A549 (cell line): ENCODE data around the gene TMPRSS11F. TPM values are rescaled to one million over a fixed set of nuclear protein-coding genes. Genes with fewer than 3 reads are reported as not detected.

Source experiments
- ATAC-seq, 2 experiments: fragments of 200-7000 bp in 1 of 2; fragments of >200 bp in 1 of 2; cut with Nextera tagmentation in 1 of 2; cut with Tn5 transposase in 1 of 2; 3 replicates each; pipeline versions ENCODE4 v1.8.0 to v1.9.1; 2018 to 2020; ENCODE audit warnings: mild to moderate bottlenecking in 1 of 2, moderate library complexity in 1 of 2
- CTCF ChIA-PET: fragments of 300-600 bp; sonication (Branson Sonifier 250); formaldehyde crosslinking; extraction: SDS; loops from one replicate; lab custom pipeline; 2021; ENCODE audit warnings: antibody characterized with exemption, inconsistent platforms; lab: Yijun Ruan, JAX
- POLR2A ChIA-PET: fragments of 350-600 bp; formaldehyde crosslinking; extraction: SDS; loops from one replicate; lab custom pipeline; 2021; ENCODE audit warnings: antibody characterized with exemption, inconsistent platforms; lab: Yijun Ruan, JAX
- DNase-seq, 2 experiments: peaks; one replicate each; pipeline versions ENCODE4 v3.0.0 to v3.0.0-alpha.2; 2011 to 2016; ENCODE audit warnings: low read depth in 1 of 2, low spot score in 1 of 2
- FAIRE-seq: peaks from 2 replicates; lab custom pipeline; 2011; peaks lifted over from hg19 to GRCh38; lab: Jason Lieb, UNC
- H3K27ac ChIP-seq, 2 experiments: fragments of >200 bp; sonication (Bioruptor Twin); formaldehyde crosslinking; 3 replicates each; pipeline ENCODE4 v1.5.1; 2016 to 2017
- H3K4me1 ChIP-seq: fragments of >200 bp; sonication (Bioruptor Twin); formaldehyde crosslinking; 3 replicates; pipeline ENCODE4 v1.6.1; 2016
- H3K4me2 ChIP-seq: fragments of >200 bp; sonication (Bioruptor Twin); formaldehyde crosslinking; 3 replicates; pipeline ENCODE4 v1.6.1; 2016
- H3K4me3 ChIP-seq: fragments of >200 bp; sonication (Bioruptor Twin); formaldehyde crosslinking; 3 replicates; pipeline ENCODE4 v1.5.1; 2016
- H3K9me3 ChIP-seq: fragments of >200 bp; sonication (Bioruptor Twin); formaldehyde crosslinking; 3 replicates; pipeline ENCODE4 v1.6.1; 2016
- ATOH8 ChIP-seq: fragments of 250-450 bp; sonication (Bioruptor Pico); IDR thresholded peaks from 2 replicates; pipeline ENCODE4 v1.5.0; 2020; ENCODE audit warnings: low read depth, mild to moderate bottlenecking, moderate library complexity
- CEBPB ChIP-seq, 2 experiments: fragments of >200 bp in 1 of 2; sonication (Bioruptor Twin) in 1 of 2; formaldehyde crosslinking in 1 of 2; IDR thresholded peaks; 2 replicates each; pipeline ENCODE4 v1.6.1; 2012 to 2016
- CHD4 ChIP-seq: fragments of 200-600 bp; sonication (generic); IDR thresholded peaks from 2 replicates; pipeline ENCODE4 v1.6.1; 2016; ENCODE audit warnings: antibody characterized with exemption, mild to moderate bottlenecking, borderline replicate concordance
- E2F6 ChIP-seq: IDR thresholded peaks from 2 replicates; pipeline ENCODE4 v1.6.1; 2012; ENCODE audit warnings: low read depth, borderline replicate concordance
- FOSB ChIP-seq: fragments of 250-450 bp; sonication (Bioruptor Pico); IDR thresholded peaks from 2 replicates; pipeline ENCODE4 v1.5.0; 2020; ENCODE audit warnings: mild to moderate bottlenecking, moderate library complexity
- GATA3 ChIP-seq: IDR thresholded peaks from 2 replicates; pipeline ENCODE4 v1.6.1; 2012; ENCODE audit warnings: borderline replicate concordance
- HES2 ChIP-seq: fragments of >200 bp; sonication (Bioruptor Twin); formaldehyde crosslinking; IDR thresholded peaks from 2 replicates; pipeline ENCODE4 v1.6.1; 2016
- HMGXB4 ChIP-seq: fragments of 250-450 bp; sonication (Bioruptor Pico); IDR thresholded peaks from 2 replicates; pipeline ENCODE4 v1.5.0; 2021; ENCODE audit warnings: mild to moderate bottlenecking, moderate library complexity, borderline replicate concordance
- HOXB13 ChIP-seq: fragments of 250-450 bp; sonication (Bioruptor Pico); IDR thresholded peaks from 2 replicates; pipeline ENCODE4 v1.5.0; 2020; ENCODE audit warnings: low read depth, mild to moderate bottlenecking, moderate library complexity
- JUNB ChIP-seq: fragments of >200 bp; sonication (Bioruptor Twin); formaldehyde crosslinking; IDR thresholded peaks from 2 replicates; pipeline ENCODE4 v1.6.1; 2016
- KDM1A ChIP-seq: fragments of 200-600 bp; sonication (generic); IDR thresholded peaks from 2 replicates; pipeline ENCODE4 v1.6.1; 2016; ENCODE audit warnings: low read depth, mild to moderate bottlenecking
- NPAS2 ChIP-seq: fragments of 250-450 bp; sonication (Bioruptor Pico); IDR thresholded peaks from 2 replicates; pipeline ENCODE4 v1.8.0; 2022; ENCODE audit warnings: mild to moderate bottlenecking, moderate library complexity, borderline replicate concordance
- NR3C1 ChIP-seq: fragments of >200 bp; sonication (Bioruptor Twin); formaldehyde crosslinking; IDR thresholded peaks from 3 replicates; pipeline ENCODE4 v1.6.1; 2017
- RAD21 ChIP-seq, 2 experiments: fragments of >200 bp in 1 of 2; sonication (Bioruptor Twin) in 1 of 2; formaldehyde crosslinking in 1 of 2; IDR thresholded peaks in 1 of 2; conservative IDR thresholded peaks in 1 of 2; 2 replicates in 1 of 2; 3 replicates in 1 of 2; pipeline ENCODE4 v1.6.1; 2012 to 2018; ENCODE audit warnings: inconsistent platforms in 1 of 2
- RNF2 ChIP-seq: fragments of 200-600 bp; sonication (generic); IDR thresholded peaks from 2 replicates; pipeline ENCODE4 v1.6.1; 2016; ENCODE audit warnings: low read depth, mild to moderate bottlenecking, antibody characterized with exemption, moderate library complexity, borderline replicate concordance
- SMC3 ChIP-seq: fragments of >200 bp; sonication (Bioruptor Twin); formaldehyde crosslinking; IDR thresholded peaks from 3 replicates; pipeline ENCODE4 v1.6.1; 2018; ENCODE audit warnings: inconsistent platforms
- TP53 ChIP-seq: fragments of 250-450 bp; sonication (Bioruptor Pico); IDR thresholded peaks from 2 replicates; pipeline ENCODE4 v1.5.0; 2021; ENCODE audit warnings: mild to moderate bottlenecking, moderate library complexity
- ZC3H11A ChIP-seq: fragments of 450-650 bp; IDR thresholded peaks from 2 replicates; pipeline ENCODE4 v1.6.1; 2014; ENCODE audit warnings: antibody characterized with exemption, mild to moderate bottlenecking
- ZFP36 ChIP-seq: fragments of 450-650 bp; IDR thresholded peaks from 2 replicates; pipeline ENCODE4 v1.6.1; 2014; ENCODE audit warnings: borderline replicate concordance; ENCODE audit not compliant: partially characterized antibody
- WGBS: methylation state at CpG from one replicate; pipeline ENCODE4 v1.1.6; 2017; ENCODE audit errors: missing lambda C conversion rate; 5-methylcytosine and 5-hydroxymethylcytosine counted together
- polyA plus RNA-seq, 4 experiments: library from polyadenylated mRNA; depleted of rRNA in 3 of 4; stranded (reverse); fragments of >200 nt; fragmentation: RNase III in 1 of 4; extraction: RNeasy Plus Mini Kit Qiagen cat#74134 plus additional on column Dnase treatment in 1 of 4; gene quantifications; 2 replicates in 3 of 4; 3 replicates in 1 of 4; pipeline ENCODE4 v1.2.3, GENCODE V29; 2011 to 2017
- TF ChIP-seq, protein P1 (sequence below): fragments of 200-600 bp; sonication (generic); IDR thresholded peaks from 2 replicates; pipeline ENCODE4 v1.6.1; 2016; ENCODE audit warnings: antibody characterized with exemption, mild to moderate bottlenecking, moderate library complexity

TMPRSS11F gene
- polyA plus RNA-seq, 2 of the 4 experiments (the other 2 are of a cell fraction), result not detected

DNA sequence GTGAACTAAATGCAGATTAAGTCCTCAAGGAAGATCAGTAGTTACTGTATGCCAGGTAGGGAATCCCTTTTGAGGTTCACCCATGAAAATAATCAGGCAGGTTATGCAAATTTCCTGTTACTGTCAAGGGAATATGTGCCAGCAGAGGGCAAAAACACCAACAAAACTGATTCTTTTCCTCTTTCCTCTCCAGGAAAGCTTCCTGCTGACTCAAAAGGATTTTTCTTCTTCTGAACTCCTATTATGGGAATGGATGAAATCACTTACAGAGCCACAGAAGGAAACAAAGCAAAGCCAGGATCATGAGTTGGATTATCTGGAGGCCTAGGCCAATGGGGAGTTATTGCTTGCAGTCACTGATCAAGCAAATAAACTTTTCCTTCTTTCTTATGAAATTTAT, 49.7 kb downstream of the TMPRSS11F start:
- DNase-seq, result no peak
- Histone ChIP-seq H3K4me1 (no peaks in the 10 kb centered on the region), H3K4me3 (no peak overlapping the region), H3K9me3 (no peaks in the 10 kb centered on the region), H3K4me2 (no peak overlapping the region)
- ATAC-seq, result no peak
- ChIA-PET POLR2A (no interaction called here), CTCF (no interaction called here)
- no peak for FAIRE-seq
- TF ChIP-seq HOXB13 (no peak), CEBPB (IDR thresholded peaks at IDR 0.05) (no peak)
- TF ChIP-seq, all 56 proteins: peak for 0
- H3K27ac ChIP-seq, result no peak overlapping the region

DNA sequence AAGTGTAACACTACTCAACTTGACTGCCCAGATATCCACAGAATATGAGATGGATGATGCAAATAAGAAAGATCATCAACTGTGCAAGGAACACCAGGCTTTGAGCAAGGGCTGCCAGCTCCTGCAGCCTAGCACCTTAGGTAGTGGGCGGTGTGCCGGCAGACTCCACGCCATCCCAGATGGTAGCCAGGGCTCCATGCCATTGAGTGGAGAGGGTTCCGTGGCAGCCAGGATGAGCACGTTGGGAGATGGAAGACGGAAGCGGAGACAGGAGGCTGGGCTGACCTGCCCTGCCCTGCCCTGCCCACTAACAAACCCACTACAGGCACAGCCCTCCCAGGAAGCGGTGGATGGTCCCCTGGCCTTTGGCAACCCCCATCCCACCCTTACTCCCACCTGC, 51.9 kb downstream of the TMPRSS11F start:
- FAIRE-seq, result no peak
- Histone ChIP-seq H3K4me2 (no peak overlapping the region), H3K4me1 (no peaks in the 10 kb centered on the region), H3K9me3 (no peaks in the 10 kb centered on the region), H3K4me3 (no peak overlapping the region), H3K27ac (no peak overlapping the region)
- CTCF ChIA-PET, result no interaction called here
- no peak for DNase-seq
- POLR2A ChIA-PET, result no interaction called here
- no peak for TF ChIP-seq E2F6
- ATAC-seq, result no peak
- WGBS, result 61% methylated on average over 6 of the region's 8 CpGs

DNA sequence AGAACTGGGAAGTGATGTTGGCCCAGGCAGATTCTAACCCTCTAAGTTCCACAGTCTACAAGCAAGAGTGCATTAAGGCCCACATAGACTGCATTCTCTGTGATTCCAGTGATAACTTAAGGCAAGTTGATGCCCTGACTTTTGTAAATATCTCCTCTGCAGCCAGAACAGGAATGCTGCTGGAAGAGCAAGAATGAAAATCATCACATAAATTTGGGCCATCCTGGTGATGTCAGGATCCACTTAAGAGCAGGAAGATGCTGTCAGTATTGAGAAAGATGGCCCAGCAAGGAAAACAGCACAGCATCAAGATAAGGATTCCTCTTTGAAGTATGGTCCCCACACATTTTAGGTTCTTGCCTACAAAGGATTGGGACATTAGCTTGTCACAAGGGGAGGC, 52.4 kb downstream of the TMPRSS11F start:
- POLR2A ChIA-PET, result no interaction called here
- FAIRE-seq, result no peak
- no peak for ATAC-seq

GRCh38 chr4:68076194-68076593, 53.5 kb downstream of the TMPRSS11F start:
- DNase-seq, result no peak
- TF ChIP-seq HMGXB4 (no peak), GATA3 (no peak), FOSB (CRISPR knock-in tag) (no peak), CEBPB (IDR thresholded peaks at IDR 0.05) (no peak), JUNB (no peak), RAD21 (conservative IDR thresholded peaks at IDR 0.05 in 1 of 2, IDR thresholded peaks at IDR 0.05 in 1 of 2) (no peak)
- no peak overlapping the region for H3K27ac ChIP-seq
- CTCF ChIA-PET, result no interaction called here
- H3K4me2 ChIP-seq, result no peak overlapping the region
- FAIRE-seq, result no peak
- no peaks in the 10 kb centered on the region for H3K4me1 ChIP-seq
- no peaks in the 10 kb centered on the region for H3K9me3 ChIP-seq
- no peak for ATAC-seq
- POLR2A ChIA-PET, result no interaction called here
- 25% methylated on average over 2 of the region's 2 CpGs for WGBS
- H3K4me3 ChIP-seq, result no peak overlapping the region

More for the DNA sequence above, 52.4 kb downstream of the TMPRSS11F start:
- Histone ChIP-seq H3K4me3 (no peak overlapping the region), H3K27ac (no peak overlapping the region), H3K9me3 (no peaks in the 10 kb centered on the region), H3K4me1 (no peaks in the 10 kb centered on the region)
- CTCF ChIA-PET, result no interaction called here
- no peak for DNase-seq
- no peak for TF ChIP-seq ZFP36
- TF ChIP-seq ATOH8 (CRISPR knock-in tag), result no peak
- TF ChIP-seq TP53, result no peak
- TF ChIP-seq, all 56 proteins: peak for 0
- H3K4me2 ChIP-seq, result no peak overlapping the region

DNA sequence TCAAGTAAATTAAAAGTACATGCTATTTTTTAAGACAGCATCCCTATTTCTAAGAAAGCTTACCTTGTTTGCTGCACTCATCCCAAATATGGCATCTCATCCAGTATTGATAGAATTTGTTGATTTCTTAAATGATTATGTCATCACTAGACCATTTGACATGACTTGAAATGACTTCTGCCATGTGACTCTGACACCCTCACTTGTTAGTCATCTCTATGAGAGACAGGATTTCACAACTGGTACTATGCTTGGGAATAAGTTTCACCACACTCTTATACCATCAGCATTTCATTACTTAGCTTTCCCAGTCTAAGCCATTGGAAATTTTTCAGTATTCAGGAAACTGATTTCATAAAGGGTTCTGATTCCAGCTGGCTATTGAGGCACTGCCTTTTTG, 55.3 kb downstream of the TMPRSS11F start:
- DNase-seq (no peak), ATAC-seq (no peak)
- no peak overlapping the region for H3K4me3 ChIP-seq
- no peak for TF ChIP-seq NPAS2 (CRISPR knock-in tag)
- no peak for TF ChIP-seq KDM1A
- no peak for TF ChIP-seq NR3C1
- TF ChIP-seq RNF2, result no peak
- no peak for TF ChIP-seq HES2
- no peak for TF ChIP-seq SMC3
- TF ChIP-seq ATOH8 (CRISPR knock-in tag), result no peak
- no peak for TF ChIP-seq CEBPB (IDR thresholded peaks at IDR 0.05)
- TF ChIP-seq, protein P1, sequence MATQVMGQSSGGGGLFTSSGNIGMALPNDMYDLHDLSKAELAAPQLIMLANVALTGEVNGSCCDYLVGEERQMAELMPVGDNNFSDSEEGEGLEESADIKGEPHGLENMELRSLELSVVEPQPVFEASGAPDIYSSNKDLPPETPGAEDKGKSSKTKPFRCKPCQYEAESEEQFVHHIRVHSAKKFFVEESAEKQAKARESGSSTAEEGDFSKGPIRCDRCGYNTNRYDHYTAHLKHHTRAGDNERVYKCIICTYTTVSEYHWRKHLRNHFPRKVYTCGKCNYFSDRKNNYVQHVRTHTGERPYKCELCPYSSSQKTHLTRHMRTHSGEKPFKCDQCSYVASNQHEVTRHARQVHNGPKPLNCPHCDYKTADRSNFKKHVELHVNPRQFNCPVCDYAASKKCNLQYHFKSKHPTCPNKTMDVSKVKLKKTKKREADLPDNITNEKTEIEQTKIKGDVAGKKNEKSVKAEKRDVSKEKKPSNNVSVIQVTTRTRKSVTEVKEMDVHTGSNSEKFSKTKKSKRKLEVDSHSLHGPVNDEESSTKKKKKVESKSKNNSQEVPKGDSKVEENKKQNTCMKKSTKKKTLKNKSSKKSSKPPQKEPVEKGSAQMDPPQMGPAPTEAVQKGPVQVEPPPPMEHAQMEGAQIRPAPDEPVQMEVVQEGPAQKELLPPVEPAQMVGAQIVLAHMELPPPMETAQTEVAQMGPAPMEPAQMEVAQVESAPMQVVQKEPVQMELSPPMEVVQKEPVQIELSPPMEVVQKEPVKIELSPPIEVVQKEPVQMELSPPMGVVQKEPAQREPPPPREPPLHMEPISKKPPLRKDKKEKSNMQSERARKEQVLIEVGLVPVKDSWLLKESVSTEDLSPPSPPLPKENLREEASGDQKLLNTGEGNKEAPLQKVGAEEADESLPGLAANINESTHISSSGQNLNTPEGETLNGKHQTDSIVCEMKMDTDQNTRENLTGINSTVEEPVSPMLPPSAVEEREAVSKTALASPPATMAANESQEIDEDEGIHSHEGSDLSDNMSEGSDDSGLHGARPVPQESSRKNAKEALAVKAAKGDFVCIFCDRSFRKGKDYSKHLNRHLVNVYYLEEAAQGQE, result no peak
- no peak for TF ChIP-seq CHD4
- TF ChIP-seq ZC3H11A, result no peak

More for the DNA sequence above, 55.3 kb downstream of the TMPRSS11F start:
- ChIA-PET POLR2A (no interaction called here), CTCF (interaction anchor here (1.2 kb wide), 1 partner anchor 102 kb away, joined by 3 read pairs; no protein-coding TSS in a partner anchor)
- Histone ChIP-seq H3K4me2 (no peak overlapping the region), H3K9me3 (no peaks in the 10 kb centered on the region), H3K4me1 (no peaks in the 10 kb centered on the region), H3K27ac (no peak overlapping the region)
- no peak for FAIRE-seq
